Stimulated activated CD4-positive, alpha-beta T cell treated with anti-CD3 and anti-CD28 coated beads, Interleukin-4, amount 100 ng/mL, for 4 hours (primary cell): ENCODE data around the gene SLC25A11.

Source experiments
- DNase-seq, 2 experiments: peaks; one replicate each; pipeline ENCODE4 v3.0.0-alpha.2; 2020

Gene SLC25A11, protein sequence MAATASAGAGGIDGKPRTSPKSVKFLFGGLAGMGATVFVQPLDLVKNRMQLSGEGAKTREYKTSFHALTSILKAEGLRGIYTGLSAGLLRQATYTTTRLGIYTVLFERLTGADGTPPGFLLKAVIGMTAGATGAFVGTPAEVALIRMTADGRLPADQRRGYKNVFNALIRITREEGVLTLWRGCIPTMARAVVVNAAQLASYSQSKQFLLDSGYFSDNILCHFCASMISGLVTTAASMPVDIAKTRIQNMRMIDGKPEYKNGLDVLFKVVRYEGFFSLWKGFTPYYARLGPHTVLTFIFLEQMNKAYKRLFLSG

DNA sequence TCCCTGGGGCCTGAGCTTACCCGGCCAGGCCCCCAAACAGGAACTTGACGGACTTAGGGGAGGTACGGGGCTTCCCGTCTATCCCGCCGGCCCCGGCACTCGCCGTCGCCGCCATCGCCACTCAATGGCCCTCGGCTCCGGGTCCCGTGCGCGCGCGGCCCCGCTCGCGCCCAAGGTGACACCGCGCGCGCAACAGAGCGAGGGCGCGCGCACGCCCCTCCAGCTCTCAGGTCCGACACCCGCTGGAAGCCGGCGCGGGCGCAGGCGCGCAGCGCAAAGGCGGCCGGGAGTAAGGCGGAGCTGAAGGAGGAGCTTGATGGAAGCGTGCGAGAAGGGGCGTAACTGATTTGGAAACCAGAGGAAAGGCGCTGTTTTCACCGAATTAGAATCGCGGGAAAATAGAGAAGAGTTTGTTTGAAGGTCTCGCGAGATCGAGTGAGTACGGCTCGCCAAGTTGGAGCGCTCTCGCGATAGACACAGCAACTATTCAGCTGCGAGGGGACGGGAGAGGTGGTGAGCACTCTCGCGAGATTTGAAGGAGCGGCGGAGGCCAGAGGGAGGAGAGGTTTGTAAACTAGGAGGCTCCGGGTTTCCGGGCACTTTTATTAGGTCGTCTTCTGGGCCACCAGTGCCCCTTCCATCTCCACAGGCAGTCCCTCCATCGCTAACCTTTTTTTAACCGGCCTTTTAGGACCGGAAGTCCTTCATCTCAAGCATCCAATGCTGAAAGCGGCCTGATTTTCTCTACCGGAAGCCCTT lies at the start of gene SLC25A11, which contains the start of gene RNF167:
Gene SLC25A11 (minus strand): TSS at position 251 of the 759 bp plus-strand sequence. CDS start 136 bp downstream, at position 115.
Gene RNF167 (plus strand): TSS at position 473 of the 759 bp plus-strand sequence. CDS start 642 bp downstream, outside the sequence.
- peak; percentile 88 to 96 for DNase-seq

DNA sequence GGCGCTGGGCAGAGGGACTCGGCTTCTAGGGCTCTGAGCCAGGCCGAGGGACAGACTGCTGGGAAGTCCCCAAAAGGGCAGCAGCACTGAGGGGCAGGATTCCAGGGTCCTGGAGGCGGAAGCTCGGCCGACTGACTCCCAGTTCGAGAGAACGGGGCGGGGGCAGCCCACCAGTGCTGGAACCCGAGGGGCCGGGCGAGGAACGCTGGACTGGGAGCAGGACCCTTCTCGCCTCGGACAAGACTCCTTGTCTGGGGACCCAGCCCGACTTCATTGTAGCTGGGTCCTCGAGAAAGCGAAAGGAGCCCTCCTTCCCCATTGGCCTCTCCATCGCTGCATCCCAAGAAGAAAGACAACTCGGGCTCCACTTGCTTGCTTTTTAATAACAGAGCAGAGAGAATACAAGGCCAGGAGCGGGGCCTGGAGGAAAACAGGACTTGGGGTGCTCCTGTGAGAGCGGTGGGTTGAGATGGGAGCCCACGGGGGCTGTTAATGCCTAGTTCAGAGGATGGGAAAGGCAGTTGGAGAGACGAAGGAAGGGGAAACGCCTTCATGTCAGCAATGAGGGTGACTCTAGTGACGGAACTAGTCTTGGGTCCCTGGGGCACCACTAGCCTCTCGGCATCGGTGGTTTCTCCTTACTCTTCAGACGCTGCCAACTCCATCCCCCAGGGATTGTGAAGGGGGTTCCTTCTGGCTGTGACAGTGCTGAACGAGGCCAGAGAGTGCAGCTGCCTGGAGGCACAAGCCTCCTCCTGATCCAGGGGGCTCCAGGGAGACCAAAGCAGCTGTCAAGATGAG lies 48.1 kb upstream of the SLC25A11 start:
- DNase-seq, result no peak

DNA sequence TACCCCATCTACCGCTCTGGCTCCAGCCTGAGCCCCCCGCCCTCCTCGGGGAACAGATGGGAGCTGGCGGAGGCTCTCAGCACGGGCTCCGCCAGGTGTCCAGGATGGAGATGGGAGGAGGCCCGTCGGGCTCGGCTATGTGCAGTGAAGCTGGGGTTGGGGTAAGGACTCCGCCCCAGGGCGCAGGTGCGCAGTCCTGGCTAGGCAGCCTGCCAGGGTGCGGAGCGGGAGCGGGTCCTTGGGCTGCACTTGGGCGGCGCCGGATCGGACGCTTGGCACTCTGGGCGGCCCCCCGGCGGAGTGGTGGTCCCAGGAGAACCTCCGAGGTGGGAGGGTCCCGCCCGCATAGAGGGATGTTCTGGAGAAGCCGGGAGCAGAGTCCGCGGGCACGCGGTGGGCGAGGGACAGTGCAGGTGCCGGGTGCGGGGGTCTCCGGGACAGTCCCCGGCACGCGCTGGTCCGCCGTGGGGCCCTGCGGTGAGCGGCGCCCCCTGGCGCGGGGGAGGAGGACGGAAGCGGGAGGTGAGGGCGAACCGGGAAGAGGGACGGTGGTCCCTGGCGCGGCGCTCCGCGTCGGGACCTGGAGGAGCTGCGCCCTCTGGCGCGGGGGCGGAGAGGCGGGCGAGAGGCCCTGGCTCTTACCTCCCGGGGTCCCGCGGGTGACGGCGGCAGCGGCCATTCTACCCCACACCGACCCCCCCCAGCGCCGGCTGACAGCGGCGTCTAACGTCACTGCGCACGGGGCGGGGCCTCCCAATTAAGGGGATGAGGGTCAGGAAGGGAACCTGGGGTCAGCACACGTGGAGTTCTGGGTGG lies 47.3 kb upstream of the SLC25A11 start, which contains the start of gene CAMTA2:
Gene CAMTA2 (minus strand): TSS at position 725 of the 816 bp plus-strand sequence. CDS start 1,453 bp downstream, outside the sequence.
- DNase-seq, result peak; percentile 84 to 94

DNA sequence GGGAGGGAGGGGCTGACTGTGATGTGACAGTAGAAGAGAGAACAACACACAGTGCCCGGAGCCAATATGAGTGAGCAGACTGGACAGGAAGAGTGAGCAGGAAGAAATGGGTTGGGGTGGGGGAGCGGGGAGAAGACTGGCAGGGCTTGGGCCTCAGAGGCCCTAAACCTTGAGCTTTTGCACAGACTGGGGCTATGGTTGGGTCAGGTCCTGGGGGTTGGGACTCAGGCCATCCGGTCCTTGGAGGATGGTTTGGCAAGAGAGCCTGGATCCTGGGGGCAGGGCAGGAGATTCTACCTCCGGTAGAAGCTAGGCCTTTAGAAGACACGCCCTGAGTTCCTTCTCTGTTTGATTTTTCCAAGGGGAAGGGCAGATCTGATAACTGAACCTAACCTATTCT lies 46.6 kb upstream of the SLC25A11 start:
- no peak for DNase-seq

DNA sequence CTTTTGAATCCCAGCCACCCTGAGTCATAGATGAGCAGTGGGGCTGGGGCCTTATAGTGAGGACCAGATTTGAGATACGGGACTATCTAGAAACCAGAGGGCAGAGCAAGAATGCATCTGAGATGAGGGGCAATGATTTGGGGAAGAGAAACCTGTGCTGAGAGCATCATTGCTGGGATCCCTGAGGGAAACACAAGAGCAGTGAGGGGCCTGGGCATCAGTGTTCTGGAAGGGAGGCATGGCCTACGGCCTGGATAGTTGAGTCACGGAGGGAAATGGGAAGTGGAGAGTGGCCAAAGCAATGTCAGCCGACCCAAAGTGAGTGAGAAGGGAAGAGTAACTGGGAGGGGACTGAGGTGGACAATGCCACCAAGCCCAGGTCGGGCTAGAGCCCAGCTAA lies 42.5 kb upstream of the SLC25A11 start:
- no peak for DNase-seq

DNA sequence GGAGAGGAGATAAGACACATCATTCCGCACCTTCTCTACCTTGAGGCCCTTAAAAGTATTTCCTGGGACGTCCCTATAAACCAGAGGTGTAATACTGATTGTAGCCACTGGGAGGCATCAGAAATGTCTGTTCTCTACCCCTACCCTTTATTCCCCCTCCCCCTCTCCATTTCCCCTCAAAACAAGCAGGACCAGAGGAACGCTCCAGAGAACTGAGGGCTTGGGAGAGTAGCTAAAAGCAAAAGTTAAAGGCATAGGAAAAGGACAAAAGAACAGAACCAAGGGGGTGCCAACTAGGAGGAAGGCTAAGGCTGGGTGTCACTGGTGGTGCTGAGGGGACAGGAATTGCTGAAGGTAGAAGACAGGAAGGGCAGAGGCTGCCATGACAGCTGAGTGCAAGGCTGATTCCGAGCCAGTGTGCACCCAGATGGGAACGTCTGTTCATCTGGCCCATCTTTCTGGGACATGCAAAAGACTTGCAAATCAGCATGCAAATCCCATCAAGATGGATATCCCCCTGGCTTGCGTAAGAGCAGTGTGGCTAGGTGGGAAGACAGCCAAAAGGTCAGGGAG lies 40.9 kb upstream of the SLC25A11 start:
- DNase-seq, result no peak

DNA sequence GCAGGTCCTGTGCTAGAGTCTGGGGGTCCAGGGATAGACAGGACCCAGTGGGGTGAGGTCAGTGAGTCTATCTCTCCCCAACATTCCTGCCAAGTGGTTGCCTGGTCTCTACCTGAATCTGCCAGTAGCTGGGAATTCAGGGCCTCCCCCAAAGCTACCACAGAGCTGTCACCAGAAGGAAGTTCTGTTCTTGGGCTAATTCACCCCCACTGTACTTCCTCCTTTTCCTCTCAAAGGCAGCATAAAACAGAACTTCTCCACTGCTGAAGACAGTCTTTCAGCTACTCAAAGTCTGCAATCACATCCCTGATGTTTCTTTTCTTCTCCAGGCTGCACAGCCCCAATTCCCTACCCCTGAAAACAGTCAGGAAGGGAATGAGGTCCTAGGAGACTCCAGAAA lies 38.9 kb upstream of the SLC25A11 start:
- DNase-seq, result no peak

DNA sequence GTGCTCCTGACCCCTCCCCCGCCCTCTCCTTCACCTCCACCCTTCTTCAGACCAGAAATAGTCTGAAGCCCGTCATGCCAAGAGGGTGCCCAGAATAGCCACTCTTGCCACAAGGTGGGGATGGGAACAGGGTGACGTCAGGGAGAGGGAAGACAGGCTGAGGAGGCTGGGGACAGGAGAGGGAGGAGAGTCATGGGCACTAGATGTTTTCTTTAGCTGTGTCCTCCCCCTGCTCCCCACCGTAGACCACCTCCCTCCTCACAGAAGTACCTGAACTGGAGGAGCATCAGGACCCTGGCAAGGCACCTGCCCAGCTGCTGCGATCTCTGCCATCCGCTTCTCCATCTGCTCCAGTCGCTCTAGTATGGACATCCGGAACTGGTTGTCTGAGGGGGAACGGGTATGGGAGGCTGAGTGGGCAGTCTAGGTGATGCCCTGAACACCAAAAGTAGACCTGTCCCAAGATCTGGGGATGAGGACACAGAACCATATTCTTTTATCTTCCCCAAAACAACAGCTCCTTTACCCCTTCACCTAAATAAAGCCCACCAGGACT lies 34.3 kb upstream of the SLC25A11 start:
- DNase-seq, result no peak

DNA sequence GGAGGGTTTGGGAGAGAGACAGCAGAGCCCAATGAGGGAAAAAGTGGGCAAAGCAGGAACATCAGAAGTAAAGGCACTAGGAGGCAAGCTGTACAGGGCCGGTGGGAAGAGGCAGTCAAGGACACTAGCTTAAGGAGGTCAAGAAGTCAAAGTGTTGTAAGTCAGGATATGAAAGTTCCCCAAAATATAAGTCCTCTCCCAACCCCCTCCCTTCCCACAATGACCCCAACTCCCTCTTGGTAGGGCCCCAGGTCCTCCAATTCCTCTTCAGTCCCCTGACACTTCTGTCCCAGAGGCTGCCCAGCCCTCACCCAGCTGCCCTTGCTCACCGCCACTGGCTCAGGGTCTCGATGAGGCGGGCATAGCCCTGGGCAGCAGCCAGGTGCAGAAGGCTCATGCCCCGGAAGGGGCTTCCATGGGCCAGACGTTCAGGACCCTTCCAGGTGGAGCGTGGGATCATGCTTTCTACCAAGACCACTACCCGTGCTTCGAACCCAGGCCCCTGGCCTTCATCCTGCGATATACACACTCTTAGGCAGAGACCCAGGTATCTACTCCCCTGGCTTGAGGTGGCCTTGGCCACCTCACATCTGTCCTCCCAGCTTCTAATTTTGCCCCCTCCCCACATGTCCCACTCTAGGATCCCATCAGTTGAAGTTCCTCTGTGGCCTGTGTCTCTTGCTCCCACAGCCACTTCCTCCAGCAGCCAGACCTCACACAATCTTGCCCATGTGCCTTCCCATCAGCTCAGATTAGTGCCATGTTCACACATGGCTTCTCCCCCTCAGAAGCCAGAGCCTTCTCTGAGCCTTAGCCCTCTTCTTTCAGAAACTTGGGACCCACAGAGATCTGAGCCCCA lies 33.6 kb upstream of the SLC25A11 start:
- no peak for DNase-seq

DNA sequence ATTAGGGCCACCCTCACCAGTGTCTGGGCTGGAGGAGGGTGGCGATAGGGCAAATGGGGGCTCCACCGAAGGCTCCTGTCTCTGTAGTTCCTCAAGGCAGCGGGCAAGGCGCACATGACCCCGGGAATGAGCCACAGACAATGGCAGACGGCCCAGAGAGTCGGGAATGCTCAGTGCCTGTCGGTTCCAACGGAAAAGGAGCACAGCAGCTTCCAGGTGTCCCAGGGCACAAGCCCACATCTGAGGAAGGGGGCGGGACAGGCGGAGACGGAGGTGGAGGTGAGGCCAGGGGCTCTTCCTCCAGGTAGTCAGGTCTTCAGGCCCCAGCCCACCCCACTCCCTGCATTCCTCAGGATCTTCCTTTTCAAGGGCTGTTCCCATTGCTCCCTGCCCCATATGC lies 32.9 kb upstream of the SLC25A11 start:
- no peak for DNase-seq

DNA sequence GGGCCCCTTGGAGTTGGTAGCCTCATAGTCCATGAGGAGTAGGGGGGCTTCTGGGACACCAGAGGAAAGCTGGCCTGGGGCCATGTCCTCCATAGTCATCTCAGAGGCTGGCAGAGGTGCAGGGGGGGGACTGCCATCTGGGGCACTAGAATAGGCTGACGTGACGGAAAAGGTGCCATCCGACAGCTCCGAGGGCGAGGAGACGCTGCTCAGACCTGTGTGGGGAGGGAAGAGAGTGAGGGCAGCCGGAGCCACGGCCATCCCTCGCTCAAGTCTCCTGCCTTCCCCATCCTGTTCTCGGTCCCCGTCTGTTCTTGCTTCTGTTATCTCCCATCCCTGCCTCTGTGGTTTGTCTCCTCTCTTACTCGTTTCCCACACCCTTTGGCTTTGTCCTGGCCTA lies 32.5 kb upstream of the SLC25A11 start:
- DNase-seq, result no peak

DNA sequence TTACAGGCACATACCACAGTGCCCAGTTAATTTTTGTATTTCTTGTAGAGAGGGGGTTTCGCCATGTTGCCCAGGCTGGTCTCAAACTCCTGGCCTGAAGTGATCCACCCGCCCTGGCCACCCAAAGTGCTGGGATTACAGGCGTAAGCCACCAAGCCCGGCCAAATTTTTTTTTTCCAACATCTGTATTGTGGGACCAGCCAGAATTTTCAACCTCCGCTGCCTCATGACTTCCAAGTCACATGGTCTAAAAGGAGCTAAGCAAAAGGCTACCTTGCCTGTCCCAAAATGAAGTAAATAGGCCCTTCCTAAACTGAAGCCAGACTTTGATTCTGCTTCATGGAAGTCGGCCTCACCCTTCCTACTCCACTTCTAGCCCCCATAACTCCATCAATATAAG lies 32.0 kb upstream of the SLC25A11 start:
- DNase-seq, result no peak

DNA sequence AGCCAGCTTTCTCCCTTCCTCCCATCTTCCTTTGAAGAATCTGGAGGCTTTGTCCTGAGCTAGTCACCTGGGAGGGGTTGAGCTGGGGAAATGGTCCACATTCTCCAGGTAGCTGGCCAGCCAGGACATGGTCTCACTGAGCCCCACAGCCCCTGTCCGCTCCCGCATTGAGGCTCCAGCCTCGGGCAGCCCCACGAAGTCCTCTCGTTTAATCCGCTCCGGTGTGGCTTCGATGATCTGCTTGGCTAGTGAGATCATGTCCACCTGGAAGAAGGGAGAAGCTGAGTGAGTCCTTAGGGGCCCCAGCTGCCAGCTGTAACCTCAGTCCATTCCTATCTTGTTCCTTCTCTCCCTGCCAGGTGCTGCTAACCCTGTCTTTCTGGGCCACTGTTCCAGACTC lies 30.4 kb upstream of the SLC25A11 start:
- DNase-seq, result no peak

DNA sequence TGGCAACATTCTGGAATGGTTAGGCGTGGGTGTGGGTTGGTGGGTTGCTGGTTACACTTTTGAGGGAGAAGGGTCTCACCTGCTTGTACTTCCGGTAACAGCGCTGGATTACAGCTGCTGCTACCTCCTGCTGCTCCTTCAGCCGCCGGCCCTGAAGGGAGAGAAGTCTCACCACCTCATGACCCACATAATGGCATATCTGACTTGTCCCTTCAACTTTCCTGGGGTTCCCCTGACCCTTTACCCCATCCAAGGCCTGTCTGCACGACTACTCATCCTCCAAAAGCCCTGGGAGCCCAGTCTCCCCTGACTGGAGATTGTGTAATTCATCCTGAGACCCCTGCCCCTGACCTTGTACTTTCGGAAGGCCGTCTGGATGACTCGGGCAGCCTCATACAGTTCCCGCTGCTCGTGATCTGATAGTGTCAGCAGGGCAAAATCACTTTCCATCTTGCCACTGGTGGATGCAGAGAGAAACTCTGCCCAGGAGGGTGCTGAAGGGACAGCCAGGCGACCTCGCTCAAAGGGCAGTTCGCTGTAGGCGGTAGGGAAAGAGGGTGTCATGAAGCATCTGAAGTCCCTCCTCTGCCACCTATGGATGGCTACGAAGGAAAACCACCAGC lies 29.8 kb upstream of the SLC25A11 start:
- DNase-seq, result no peak

DNA sequence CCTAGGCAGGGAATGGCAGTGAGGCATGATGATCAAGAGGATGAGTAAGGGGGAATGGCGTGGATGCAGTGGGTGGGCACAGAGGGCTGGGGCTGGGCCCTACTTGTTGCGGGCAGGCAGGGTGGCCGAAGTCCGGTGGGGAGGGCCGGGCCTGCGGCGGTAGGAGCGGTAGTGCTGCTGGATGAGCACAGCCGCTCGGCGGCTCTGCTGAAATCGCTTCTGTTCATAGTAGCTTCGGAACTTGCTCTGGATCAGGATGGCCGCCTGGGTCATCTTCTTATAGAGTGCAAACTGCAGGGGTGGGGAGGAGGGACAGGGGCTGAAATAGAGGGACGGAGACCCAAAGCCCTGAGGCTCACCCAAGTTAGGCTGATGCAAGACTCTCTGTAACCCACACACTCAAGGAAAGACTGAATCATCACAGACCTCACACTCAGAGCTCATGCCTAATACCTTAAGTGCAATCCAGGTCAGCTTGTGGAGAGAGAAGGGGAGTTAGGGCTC lies 29.3 kb upstream of the SLC25A11 start:
- DNase-seq, result peak; percentile 36 to 43

DNA sequence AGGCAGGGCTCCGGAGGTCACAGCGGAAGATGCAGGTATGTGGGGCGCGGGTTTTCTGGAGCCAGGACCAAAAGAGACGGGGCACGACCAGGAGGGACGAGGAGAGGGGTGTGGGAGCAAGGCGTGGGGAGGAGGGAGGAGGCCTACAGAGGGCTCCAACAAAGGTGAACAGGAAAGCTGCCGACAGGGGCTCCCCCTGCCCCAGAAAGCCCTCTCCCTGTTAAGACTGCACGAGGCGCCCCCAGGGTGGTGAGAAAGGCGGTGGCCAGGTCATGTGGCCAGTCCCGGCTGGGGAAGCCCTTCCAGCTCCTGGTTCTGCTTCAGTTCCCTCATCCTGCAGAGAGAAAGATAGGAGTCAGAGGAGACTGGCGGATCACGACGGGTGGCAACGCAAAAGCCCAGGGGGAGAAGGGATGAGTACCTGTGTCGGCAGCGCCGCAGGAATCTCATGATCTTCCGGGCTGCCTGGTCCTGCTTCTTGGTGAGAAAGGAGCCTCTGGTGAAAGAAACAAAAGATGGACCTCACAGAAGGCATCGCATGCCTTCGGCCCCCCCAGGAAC lies 28.7 kb upstream of the SLC25A11 start:
- peak in 1 of 2 experiments; percentile 31 for DNase-seq

DNA sequence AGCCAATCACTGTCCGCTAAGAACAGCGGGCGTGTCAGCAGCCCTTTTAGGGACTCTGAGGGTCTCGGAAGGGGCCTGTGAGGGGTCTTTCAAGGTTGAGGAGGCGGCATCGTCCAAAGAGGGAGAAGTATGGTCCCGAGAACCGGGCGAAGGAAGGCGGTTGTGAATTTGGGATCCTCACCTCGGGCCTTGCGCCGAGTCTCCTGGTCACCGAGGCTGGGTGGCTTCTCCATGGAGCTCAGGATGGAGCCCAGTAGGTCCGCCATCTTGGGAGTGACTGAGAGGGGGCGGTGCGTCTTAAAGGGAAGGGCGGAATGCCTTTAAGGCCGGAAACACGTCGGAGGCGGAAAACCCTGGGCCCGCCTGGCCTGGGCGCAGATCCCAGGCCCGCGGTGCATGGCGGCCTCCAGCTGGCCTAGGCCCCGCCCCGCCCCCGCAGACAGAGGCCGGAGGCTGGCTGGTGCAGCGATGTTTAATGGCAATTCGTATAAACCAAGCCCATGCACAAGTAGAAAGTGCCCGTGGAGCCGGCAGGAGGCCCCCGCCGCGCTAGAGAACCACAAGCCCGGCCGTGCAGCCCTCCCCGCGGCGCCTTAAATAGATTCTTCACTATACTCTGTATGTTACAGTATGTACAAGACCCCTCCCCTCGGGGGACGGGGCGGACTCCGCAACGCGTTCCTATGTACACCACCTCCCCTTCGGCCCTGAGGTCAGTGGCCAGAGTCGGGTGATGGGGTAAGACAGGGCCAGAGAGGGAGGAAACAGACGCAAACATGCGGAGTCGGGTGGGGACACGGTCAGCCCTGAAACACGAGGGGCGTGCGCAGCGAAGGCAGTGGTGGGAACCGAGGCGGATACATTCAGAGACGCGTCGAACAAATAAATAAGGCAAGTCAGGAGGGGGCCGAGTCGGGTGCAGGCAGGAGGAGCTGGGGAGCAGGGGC lies 28.0 kb upstream of the SLC25A11 start, which contains the start of gene SPAG7:
Gene SPAG7 (minus strand): TSS at position 279 of the 947 bp plus-strand sequence. CDS start 13 bp downstream, at position 266.
- peak; percentile 88 to 89 for DNase-seq
